NK-92 (cell line): Measurements from ENCODE around the gene PRKCE.
"Not testable (repeated sequence)": the region's sequence is repeated elsewhere in the genome, so short reads cannot be mapped to it uniquely, and the experiment has no call there.

Experiments
- DNase-seq: peaks from one replicate; lab custom pipeline; 2025; ENCODE audit not compliant: unreplicated experiment; lab: John Stamatoyannopoulos, UW

Gene PRKCE

GRCh38 chr2:45904267-45904945 is 252.9 kb downstream of the PRKCE start:
- DNase-seq, result no peak

- DNase-seq, result no peak
Measured at GRCh38 chr2:45904946-45905631, 253.6 kb downstream of the PRKCE start.

GRCh38 chr2:45905632-45905958 is 254.1 kb downstream of the PRKCE start:
- DNase-seq, result no peak

- no peak for DNase-seq
Measured at GRCh38 chr2:45907592-45907991, 256.1 kb downstream of the PRKCE start.

- no peak for DNase-seq
Measured at GRCh38 chr2:45908316-45909170, 257.1 kb downstream of the PRKCE start.

- no peak for DNase-seq
Measured at GRCh38 chr2:45909171-45909565, 257.7 kb downstream of the PRKCE start.

- no peak for DNase-seq
Measured at GRCh38 chr2:45909677-45910191, 258.3 kb downstream of the PRKCE start.

GRCh38 chr2:45910473-45911060 is 259.1 kb downstream of the PRKCE start:
- DNase-seq, result no peak

- DNase-seq, result no peak
Measured at GRCh38 chr2:45911538-45911937, 260.1 kb downstream of the PRKCE start.

- DNase-seq, result no peak
Measured at GRCh38 chr2:45912109-45912508, 260.6 kb downstream of the PRKCE start.

GRCh38 chr2:45913539-45913938 is 262.1 kb downstream of the PRKCE start:
- no peak for DNase-seq

GRCh38 chr2:45915523-45915922 is 264.0 kb downstream of the PRKCE start:
- no peak for DNase-seq

GRCh38 chr2:45917561-45918176 is 266.2 kb downstream of the PRKCE start:
- DNase-seq, result not testable (repeated sequence)

GRCh38 chr2:45918463-45919159 is 267.1 kb downstream of the PRKCE start:
- no peak for DNase-seq

GRCh38 chr2:45919160-45919650 is 267.7 kb downstream of the PRKCE start:
- DNase-seq, result no peak

GRCh38 chr2:45919711-45920111 is 268.2 kb downstream of the PRKCE start:
- DNase-seq, result no peak

GRCh38 chr2:45921921-45922320 is 270.4 kb downstream of the PRKCE start:
- DNase-seq, result no peak

GRCh38 chr2:45922577-45922988 is 271.1 kb downstream of the PRKCE start:
- DNase-seq, result no peak

- no peak for DNase-seq
Measured at GRCh38 chr2:45923701-45924100, 272.2 kb downstream of the PRKCE start.

- no peak for DNase-seq
Measured at GRCh38 chr2:45925026-45925425, 273.6 kb downstream of the PRKCE start.
